Measurements from ENCODE around the gene CRAT. TPM values are rescaled to one million over a fixed set of nuclear protein-coding genes. Genes with fewer than 3 reads are reported as not detected.

The CRAT gene
- total RNA-seq, 4 donors from 2014 or later: 73.9 to 117 (median 92.2) TPM

GRCh38 chr9:129069862-129070641 is 40.5 kb downstream of the CRAT start:
- Histone ChIP-seq H3K27me3 (no peaks in the 10 kb centered on the region), H3K36me3 (peaks cover 15 to 60% (median 56%) of the 10 kb centered on the region in 4 donors)
- intact Hi-C loops (cut with DNase I): no loop called here

GRCh38 chr9:129068990-129069861 is 41.4 kb downstream of the CRAT start:
- no peak overlapping the region for H3K4me3 ChIP-seq
- intact Hi-C loops (cut with DNase I): no loop called here
- WGBS: 71% methylated on average over 19 of the region's 31 CpGs
- peaks cover 0 to 12% (median 0%) of the 10 kb centered on the region in 4 donors for H3K4me1 ChIP-seq
- H3K27ac ChIP-seq (replicated peaks in 1 of 4): no peak overlapping the region
- no peaks in the 10 kb centered on the region for H3K9me3 ChIP-seq
- DNase-seq (ENCODE audit: extremely low spot score): no peak
- TF ChIP-seq POLR2A (IDR thresholded peaks at IDR 0.05; ENCODE audit: low read depth) (no peak), EP300 (IDR thresholded peaks at IDR 0.05) (no peak), CTCF (IDR thresholded peaks at IDR 0.05) (no peak), POLR2AphosphoS5 (IDR thresholded peaks at IDR 0.05) (no peak)
- H3K36me3 ChIP-seq: peaks cover 22 to 67% (median 64%) of the 10 kb centered on the region in 4 donors
- no peaks in the 10 kb centered on the region for H3K27me3 ChIP-seq

More at GRCh38 chr9:129069862-129070641, 40.5 kb downstream of the CRAT start:
- WGBS: 83% methylated on average over 26 of the region's 26 CpGs
- Histone ChIP-seq H3K4me1 (peaks cover 0 to 12% (median 0%) of the 10 kb centered on the region in 4 donors), H3K4me3 (no peak overlapping the region), H3K9me3 (no peaks in the 10 kb centered on the region), H3K27ac (replicated peaks in 1 of 4) (no peak overlapping the region)
- no peak for DNase-seq (ENCODE audit: extremely low spot score)
- TF ChIP-seq EP300 (IDR thresholded peaks at IDR 0.05) (no peak), POLR2A (IDR thresholded peaks at IDR 0.05; ENCODE audit: low read depth) (no peak), POLR2AphosphoS5 (IDR thresholded peaks at IDR 0.05) (no peak), CTCF (IDR thresholded peaks at IDR 0.05) (no peak)

- Histone ChIP-seq H3K36me3 (peaks cover 29 to 78% (median 75%) of the 10 kb centered on the region in 4 donors), H3K9me3 (no peaks in the 10 kb centered on the region), H3K4me1 (peaks cover 0 to 12% (median 0%) of the 10 kb centered on the region in 4 donors), H3K27ac (replicated peaks in 1 of 4) (no peak overlapping the region), H3K27me3 (no peaks in the 10 kb centered on the region), H3K4me3 (no peak overlapping the region)
- 88% methylated on average over 17 of the region's 19 CpGs for WGBS
- TF ChIP-seq EP300 (IDR thresholded peaks at IDR 0.05) (no peak), POLR2AphosphoS5 (IDR thresholded peaks at IDR 0.05) (no peak), CTCF (IDR thresholded peaks at IDR 0.05) (no peak)
- no peak for DNase-seq (ENCODE audit: extremely low spot score)
- intact Hi-C loops (cut with DNase I): no loop called here
Measured at GRCh38 chr9:129068110-129068509, 42.5 kb downstream of the CRAT start.

GRCh38 chr9:129064499-129064908 is 46.1 kb downstream of the CRAT start:
- intact Hi-C loops (cut with DNase I): no loop called here
- H3K36me3 ChIP-seq: peaks cover 50 to 94% (median 92%) of the 10 kb centered on the region in 4 donors
- TF ChIP-seq CTCF (IDR thresholded peaks at IDR 0.05): no peak
- TF ChIP-seq POLR2AphosphoS5 (IDR thresholded peaks at IDR 0.05): no peak
- no peak for TF ChIP-seq EP300 (IDR thresholded peaks at IDR 0.05)
- TF ChIP-seq POLR2A (IDR thresholded peaks at IDR 0.05; ENCODE audit: low read depth): no peak

More at GRCh38 chr9:129064499-129064908, 46.1 kb downstream of the CRAT start:
- Histone ChIP-seq H3K27me3 (no peaks in the 10 kb centered on the region), H3K9me3 (no peaks in the 10 kb centered on the region), H3K4me3 (no peak overlapping the region), H3K27ac (replicated peaks in 1 of 4) (no peak overlapping the region), H3K4me1 (peaks cover 0 to 8% (median 0%) of the 10 kb centered on the region in 4 donors)
- WGBS: 93% methylated on average over 8 of the region's 8 CpGs
- DNase-seq (ENCODE audit: extremely low spot score): no peak

All from esophagus muscularis mucosa (tissue), 4 donors.